GDM1 (cell line): ENCODE results near the gene GGT7.
A peak's percentile ranks its signal among the peaks of the same experiment; 100 is the strongest.
"Not testable (repeated sequence)": the region's sequence is repeated elsewhere in the genome, so short reads cannot be mapped to it uniquely, and the experiment has no call there.

Experiments
- DNase-seq: peaks from one replicate; lab custom pipeline; 2025; lab: John Stamatoyannopoulos, UW

Gene GGT7, protein sequence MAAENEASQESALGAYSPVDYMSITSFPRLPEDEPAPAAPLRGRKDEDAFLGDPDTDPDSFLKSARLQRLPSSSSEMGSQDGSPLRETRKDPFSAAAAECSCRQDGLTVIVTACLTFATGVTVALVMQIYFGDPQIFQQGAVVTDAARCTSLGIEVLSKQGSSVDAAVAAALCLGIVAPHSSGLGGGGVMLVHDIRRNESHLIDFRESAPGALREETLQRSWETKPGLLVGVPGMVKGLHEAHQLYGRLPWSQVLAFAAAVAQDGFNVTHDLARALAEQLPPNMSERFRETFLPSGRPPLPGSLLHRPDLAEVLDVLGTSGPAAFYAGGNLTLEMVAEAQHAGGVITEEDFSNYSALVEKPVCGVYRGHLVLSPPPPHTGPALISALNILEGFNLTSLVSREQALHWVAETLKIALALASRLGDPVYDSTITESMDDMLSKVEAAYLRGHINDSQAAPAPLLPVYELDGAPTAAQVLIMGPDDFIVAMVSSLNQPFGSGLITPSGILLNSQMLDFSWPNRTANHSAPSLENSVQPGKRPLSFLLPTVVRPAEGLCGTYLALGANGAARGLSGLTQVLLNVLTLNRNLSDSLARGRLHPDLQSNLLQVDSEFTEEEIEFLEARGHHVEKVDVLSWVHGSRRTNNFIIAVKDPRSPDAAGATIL

DNA sequence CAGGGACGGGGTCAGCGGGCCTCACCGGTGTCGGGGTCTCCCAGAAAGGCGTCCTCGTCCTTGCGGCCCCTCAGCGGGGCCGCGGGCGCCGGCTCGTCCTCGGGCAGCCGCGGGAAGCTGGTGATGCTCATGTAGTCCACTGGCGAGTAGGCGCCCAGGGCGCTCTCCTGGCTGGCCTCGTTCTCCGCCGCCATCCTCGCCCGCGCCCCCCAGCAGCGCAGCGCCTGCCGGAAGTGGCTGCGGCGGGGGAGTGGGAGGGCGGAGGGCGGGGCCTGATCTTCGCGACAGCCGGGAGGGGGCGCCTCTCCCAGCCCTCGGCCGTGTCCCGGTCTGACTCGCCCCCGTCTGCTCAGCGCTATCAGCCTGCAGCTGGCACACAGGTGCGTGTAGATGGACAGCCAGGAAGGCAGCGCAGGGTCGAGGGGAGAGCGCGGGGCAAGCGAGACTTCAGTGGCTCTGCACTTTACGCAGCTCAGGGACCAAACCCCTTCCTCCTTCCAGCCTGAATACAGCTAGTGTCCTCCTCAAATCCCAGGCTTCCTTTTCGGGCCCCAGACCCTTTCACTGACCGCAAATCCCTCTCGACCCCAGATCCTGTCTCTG is at the start of gene GGT7:
Gene GGT7 (minus strand): TSS at position 235 of the 603 bp plus-strand sequence. CDS start 41 bp downstream, at position 194.
- DNase-seq = peak; percentile 46

DNA sequence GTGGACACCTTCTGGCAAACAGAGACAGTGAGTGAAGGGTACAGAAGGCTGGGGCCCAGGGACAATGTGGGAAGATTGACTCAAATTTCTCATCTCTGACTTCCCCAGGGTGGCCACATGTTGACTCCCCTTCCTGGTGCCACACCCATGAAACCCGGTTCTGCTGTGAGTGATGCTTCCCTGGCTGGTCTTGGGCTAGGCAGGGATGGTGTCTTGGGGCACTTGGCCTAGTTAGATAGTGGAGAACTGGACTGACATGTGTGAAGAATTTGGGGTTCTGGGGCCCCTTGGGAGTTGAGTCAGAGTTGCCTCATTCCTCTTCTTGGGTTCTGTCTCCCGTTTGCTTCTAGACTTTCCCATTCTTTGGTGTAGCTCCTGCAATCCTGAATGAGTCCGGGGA is 48.8 kb upstream of the GGT7 start:
- no peak for DNase-seq

DNA sequence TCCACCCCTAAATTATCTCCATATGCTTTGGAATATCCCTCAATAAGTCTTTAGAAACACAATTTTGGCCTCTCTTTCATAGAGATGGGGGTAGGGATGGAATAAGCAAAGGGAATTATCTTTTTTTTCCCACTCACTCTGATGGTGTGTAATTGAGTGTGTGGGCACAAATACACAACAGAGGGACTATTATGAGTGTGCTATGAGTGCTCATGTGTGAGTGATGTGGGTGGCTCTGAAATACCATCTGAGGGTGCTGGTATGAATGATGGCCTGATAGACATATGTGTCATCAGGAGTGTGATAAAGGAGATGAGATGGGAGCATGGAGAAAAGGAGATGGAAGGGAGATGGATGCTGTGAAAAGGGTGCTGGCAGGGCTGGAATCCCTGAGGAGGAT is 47.4 kb upstream of the GGT7 start:
- DNase-seq = no peak

DNA sequence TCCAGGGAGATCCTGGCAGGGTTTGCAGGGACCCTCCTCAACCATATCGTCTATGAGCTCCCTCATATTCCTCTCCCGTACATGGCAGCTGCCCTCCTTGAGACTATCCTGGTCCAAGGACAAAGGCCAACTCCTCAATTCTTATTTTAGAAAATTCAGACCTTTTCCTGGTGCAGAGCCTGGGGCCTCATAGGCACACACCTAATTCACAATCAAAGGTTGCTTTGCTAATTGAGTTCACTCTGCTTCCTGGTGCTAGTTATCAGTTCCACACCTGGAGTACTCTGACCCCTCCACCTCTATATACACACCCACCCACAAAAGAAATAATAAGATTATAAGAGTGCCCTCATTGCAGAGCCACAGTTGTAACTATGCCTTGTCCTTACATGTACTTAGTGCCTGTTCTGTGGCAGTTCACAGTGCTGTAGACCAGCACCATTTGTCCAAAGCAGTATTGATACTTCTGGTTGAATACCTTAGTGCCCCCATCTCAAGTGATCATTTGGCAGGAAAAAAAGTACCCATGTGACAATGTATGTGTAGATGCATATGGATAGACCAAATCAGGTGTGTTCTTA is 44.2 kb upstream of the GGT7 start:
- DNase-seq = no peak

DNA sequence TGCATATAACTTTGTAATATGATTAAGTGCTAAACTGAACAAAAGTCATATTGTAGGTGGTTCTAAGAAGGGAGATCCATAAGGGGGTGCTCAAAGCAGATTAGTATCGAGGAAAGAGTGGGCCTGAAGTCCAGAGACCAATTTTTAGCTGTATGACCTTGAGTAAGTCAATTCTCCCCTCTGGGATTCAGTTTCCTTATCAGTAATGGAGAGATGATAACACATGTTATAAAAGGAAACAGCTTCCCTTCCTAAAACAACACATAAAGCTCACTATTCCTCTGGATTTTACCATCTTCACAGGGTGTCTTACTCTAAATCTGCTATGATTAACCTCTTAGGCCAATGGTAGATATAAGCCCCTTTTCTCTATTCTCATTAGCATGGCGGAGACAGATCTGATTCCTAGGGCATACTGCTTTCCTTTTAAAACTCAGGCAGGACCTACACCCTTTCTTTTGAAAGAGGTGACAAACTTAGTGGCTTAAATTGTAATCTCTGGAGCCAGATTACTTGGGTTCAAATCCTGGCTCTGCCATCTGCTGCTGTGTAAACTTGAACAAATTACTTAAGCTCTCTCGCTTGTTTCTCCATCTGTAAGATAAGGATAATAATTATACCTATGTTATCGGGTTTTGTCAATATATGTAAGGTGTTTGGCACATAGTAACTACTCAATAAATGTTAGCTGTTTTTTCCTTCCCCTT is 43.2 kb upstream of the GGT7 start:
- DNase-seq = no peak

DNA sequence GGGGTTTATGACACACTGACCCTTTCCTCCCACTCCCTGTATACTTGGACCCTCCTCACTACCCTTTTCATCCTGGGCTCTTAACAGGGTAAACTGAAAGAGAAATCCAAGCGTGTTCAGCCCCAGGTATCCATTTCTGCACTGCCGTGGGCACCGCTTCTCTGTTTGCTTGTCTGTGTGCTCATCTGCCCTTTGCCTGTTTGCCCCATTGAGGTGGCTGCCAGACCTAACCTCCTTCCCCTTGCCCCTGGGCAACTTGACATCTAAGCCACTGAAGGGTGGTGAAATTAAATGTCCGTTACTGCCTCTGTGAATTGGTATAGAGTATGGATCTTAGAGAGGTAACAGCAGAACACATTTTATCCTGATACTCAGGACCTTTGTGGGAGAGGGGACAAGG is 42.5 kb upstream of the GGT7 start:
- no peak for DNase-seq

DNA sequence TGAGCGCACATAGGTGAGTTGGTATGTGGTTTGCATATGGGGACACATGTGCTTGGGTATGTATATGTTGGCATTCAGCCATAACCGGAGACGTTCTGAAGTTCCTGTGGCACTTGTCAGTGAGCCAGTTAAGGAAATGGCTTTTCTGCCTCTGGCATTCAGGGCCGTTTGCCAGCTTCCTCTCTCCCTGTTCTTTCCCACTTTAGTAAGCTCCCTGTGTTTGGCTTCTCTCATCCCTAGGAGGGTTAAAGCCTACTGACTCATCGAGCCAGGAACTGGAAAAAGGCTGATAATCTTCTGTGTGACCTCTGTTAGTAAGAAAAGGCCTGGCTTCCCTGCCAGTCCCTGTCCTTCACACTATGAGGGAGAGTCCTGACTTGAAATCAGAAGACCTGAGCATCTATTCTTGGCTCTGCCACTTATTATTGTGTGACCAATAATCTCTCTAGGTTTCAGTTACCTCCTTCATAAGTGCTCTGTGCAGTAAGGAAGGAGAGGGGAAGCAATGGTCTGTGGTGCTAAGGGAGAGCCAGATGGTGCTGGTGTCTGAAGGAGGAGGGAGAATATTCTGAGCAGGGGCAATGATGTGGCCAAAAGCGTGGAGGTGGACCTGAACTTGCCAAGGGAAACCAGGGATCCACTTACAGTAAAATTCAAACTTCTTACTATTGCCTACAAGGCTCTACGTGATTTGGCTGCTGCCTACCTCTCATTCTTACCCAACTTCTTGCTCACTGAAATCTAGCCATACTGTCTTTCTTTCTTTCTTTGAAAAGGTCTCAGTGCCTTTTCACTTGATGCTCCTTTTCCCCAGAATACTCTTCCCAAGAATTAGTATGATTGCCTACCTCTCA is 35.2 kb upstream of the GGT7 start:
- peak; percentile 43 for DNase-seq

DNA sequence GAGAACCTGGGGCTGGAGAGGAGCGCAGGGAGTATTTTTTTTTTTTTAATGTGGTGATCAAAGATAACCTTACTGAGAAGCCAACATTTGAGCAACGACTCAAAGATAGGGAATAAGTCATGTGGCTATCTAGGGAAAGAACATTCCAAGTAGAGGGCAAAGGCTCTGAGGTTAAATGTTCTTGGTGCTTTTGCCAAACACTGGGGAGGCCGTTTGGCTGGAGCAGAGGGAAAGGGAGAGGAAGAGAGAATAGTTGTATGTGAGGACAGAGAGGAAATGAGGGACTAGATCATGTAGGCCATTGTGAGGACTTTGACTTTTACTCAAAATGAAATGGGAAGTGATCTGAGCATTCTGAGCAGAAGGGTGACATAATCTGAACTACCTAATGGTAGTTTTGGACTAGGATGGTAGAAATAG is 31.6 kb upstream of the GGT7 start:
- no peak for DNase-seq

DNA sequence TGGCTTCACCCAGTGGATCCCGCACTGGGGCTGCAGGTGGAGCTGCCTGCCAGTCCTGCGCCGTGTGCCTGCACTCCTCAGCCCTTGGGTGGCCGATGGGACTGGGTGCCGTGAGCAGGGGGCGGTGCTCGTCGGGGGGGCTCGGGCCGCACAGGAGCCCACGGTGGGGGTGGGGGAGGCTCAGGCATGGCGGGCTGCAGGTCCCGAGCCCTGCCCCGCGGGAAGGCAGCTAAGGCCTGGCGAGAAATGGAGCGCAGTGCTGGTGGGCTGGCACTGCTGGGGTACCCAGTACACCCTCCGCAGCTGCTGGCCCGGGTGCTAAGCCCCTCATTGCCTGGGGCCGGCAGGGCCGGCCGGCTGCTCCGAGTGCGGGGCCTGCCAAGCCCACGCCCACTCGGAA is 26.1 kb upstream of the GGT7 start:
- not testable (repeated sequence) for DNase-seq

DNA sequence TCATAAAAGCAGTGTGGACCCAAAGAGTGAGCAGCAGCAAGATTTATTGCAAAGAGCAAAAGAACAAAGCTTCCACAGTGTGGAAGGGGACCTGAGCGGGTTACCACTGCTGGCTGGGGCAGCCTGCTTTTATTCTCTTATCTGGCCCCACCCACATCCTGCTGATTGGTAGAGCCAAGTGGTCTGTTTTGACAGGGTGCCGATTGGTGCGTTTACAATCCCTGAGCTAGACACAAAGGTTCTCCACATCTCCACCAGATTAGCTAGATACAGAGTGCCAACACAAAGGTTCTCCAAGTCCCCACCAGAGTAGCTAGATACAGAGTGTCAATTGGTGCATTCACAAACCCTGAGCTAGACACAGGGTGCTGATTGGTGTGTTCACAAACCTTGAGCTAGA is 25.5 kb upstream of the GGT7 start:
- DNase-seq = not testable (repeated sequence)

DNA sequence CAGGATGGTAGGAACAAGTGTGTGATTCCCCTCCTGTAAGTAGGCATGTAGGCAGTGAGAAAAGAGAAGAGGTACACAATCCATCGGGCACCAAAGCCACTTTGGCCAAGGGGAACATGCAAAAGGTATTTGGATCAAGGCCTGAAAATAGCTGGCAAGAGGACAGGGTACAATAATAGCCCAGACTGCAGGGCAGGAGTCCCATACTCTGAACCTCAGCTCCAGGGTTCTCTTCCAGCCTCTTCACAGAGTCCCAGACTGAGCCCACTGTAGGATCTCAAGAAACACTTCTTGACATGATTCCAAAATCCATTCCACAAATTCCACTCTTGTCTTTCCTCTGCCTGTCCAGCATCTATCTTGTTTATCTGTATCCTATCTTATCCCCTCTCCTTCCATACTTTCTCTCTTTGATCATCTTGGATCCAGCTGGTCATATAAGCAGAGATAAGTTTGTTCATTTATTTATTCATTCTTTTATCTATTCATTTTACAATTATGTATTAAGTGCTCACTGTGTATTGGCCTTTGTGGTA is 23.5 kb upstream of the GGT7 start:
- no peak for DNase-seq

DNA sequence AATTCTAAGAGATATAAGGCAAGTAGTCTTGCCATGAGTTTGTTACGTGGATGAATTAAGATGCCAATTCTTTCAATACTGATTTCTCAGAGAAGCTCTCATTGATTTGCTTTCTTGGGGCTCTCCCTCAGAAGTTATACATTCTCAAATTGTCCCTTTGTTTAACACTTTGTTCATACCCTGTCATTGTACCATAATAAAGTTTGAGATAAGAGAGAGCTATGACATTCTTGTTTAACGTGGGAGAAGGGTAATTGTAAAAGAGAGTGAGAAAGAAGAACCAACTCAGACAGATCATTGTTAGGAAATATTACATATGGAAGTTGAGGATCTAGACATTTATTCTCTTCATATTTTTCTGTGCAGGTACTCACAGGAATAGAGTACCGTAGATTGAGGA is 22.8 kb upstream of the GGT7 start:
- DNase-seq = no peak

DNA sequence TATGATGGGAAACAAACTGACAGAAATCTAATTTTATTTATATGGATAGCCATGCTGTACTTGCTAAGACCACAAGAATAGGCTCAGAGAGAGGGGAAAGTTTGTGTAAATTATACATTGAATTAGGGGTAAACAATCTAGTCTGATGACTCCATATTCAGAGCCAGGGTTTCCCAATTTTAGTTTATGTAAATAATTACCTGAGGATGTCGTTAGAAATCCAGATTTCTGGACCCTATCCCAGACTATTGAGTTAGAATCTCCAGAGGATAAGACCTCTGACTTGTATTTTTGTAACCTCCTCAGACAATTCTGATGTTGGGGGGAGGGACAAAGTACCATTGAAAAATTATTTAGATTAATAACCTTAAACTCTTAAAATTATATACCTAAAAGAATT is 22.1 kb upstream of the GGT7 start:
- DNase-seq = no peak

DNA sequence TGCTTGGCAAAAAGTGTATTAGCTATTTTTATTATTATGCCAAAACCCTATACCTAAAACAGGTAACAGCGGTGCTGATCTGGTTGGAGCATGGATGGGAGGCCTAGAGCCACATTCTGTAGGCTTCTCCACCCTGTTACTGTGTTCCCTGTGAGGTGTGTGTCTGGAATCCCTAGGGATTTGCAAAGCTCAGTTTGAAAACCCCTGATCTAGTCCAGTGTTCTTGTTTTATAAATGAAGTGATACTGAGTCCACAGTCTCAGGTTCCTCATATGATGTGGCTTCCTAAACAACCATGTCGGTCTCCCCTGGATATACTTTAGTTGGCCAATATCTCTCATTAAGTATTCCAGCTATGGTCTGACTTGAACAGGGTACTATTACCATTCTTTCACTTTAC is 20.0 kb upstream of the GGT7 start:
- DNase-seq = no peak

DNA sequence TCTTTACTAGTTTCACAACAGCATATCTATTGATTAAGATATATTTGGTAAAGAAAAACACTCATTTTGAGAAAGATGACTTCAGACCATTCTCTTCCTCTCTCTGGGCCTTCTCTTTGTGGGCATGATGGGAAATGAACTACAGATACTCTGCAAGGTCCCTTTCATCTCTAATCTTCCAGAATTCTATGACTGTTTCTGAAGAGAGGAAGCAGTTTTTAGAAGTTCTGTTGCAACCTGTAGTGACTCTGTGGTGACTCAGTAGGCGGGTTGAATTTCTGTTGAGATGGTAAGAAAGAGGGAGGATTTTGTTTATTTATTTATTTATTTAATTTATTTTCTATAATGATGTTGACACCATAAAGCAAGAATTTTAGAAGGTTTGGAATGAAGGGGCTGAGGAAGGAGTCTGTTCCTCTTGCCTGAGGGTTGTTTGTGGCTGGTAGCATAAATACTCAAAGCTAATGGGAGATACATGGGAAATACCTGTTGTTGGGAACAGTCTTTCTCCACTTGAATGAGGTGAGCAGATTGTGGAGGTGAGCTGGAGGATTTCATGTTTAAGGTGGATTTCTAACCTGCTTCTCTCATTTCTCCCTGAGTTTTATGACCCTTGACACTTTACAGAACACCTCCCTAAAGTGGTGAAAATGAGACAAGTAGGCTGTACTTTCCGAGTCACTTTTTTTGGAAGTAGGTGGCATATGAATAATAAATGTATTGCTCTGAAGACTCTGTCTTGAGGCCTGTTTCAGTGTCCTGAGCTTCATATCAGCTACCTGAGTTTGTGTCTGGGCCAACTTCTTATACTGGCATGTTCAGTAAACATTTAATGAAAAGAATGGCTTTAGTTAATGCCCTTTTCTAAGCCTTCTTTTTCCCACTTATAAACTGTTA is 18.8 kb upstream of the GGT7 start:
- no peak for DNase-seq

DNA sequence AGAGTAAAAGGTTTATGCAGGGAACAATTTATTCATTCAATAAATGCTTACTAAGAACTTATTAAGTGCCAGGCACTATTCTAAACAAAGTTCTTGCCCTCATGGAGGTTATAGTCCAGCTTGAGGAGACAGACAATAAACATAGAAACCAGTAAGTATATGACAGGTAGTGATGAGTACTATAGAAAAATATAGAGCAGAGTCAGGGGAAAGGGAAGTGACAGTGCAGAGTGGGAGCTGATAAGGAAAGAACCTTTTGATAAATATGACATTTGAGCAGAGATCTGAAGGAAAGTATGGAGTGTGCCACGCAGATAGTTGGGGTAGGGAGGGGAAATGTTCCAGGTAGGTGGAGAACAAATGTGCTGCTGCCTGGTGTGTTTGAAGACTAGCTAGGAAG is 15.8 kb upstream of the GGT7 start:
- no peak for DNase-seq

DNA sequence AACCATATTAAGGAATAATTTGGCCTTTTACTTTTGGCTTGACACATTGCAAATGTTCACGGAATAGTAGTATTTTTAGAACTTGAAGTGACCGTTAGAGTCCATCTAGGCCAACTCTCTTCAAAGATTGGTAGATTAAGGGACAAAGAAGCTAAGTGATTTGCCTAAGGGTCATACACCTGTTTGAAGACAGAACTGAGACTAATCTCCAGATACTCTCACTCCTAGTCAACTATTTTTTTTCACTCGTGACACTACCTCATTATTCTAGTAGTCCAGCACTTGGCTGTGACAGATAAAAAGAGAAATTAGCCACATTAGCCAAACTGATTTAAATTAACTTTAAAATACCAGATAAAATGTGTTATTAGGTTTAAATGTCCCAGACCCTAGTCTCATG is 14.4 kb upstream of the GGT7 start:
- no peak for DNase-seq

DNA sequence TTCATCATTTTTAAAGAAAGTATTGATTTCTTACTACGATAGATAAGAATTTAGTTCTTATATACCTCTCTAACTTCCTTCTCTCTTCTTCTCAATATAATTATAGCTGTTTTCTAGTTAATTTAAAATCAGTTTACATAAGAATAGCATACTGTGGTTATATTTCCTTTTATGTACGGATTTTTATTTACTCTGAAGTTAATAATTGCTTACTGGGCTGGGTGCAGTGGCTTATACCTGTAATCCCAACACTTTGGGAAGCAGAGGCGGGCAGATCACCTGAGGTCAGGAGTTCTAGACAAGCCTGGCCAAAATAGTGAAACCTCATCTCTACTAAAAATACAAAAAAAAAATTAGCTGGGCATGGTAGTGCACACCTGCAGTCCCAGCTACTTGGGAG is 13.5 kb upstream of the GGT7 start:
- no peak for DNase-seq

DNA sequence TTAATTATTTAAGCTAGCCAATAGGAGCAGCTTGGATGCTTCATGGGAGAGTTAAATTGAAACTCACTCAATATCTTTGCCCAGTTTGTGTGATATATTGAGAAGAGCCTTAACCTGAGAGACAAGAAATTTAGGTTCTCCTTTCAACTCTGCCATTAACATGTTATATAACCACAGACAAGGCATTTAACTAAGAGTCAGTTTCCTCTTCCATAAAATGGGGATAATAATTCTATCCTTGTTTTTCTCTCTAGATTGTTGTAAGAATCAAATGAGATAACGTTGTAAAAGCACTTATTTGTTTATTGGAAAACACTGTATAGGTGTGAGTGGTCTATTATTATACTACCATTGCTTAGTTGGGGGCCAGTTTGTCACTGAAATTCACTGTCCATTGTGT is 11.6 kb upstream of the GGT7 start:
- no peak for DNase-seq

DNA sequence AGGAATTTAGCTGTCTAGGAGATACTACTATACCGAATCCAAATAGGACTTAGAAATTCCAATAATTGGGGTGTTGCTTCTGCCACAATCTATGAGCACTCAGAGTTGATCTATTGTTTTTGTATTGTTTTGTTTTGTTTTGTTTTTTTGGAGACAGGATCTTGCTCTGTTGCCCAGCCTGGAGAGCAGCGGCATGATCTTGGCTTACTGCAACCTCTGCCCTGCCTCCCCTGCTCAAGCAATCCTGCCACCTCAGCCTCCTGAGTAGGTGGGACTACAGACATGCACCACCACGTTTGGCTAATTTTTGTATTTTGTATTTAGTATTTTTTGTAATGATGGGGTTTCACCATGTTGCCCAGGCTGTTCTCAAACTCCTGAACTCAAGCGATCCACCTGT is 11.2 kb upstream of the GGT7 start:
- DNase-seq = no peak
